ENCODE measurements around the gene MTMR3. TPM values are rescaled to one million over a fixed set of nuclear protein-coding genes. Genes with fewer than 3 reads are reported as not detected.

MTMR3 gene
- total RNA-seq, 6 experiments from 2014 or later = 14.5 to 19.2 (median 18.2) TPM

- intact Hi-C loops (cut with DNase I) = no loop called here
- Histone ChIP-seq H3K27ac (no peak overlapping the region), H3K4me3 (no peak overlapping the region), H3K9me3 (no peaks in the 10 kb centered on the region), H3K27me3 (no peaks in the 10 kb centered on the region), H3K36me3 (peaks cover 0 to 20% (median 4%) of the 10 kb centered on the region in 4 donors), H3K4me1 (peaks cover 0 to 16% (median 6%) of the 10 kb centered on the region in 4 donors)
- 65% methylated on average over 4 of the region's 4 CpGs for WGBS (ENCODE audit: insufficient coverage, low coverage, low lambda C conversion rate, missing lambda C conversion rate)
- TF ChIP-seq POLR2A (IDR thresholded peaks at IDR 0.05) (no peak), CTCF (IDR thresholded peaks at IDR 0.05) (peak in 1 of 4 donors; percentile 11)
- no peak for DNase-seq
- no peak for ATAC-seq
These were observed 115.8 kb downstream of the MTMR3 start for GRCh38 chr22:29998627-29999384.

- Histone ChIP-seq H3K4me3 (no peak overlapping the region), H3K36me3 (peaks cover 0 to 20% (median 4%) of the 10 kb centered on the region in 4 donors), H3K9me3 (no peaks in the 10 kb centered on the region), H3K4me1 (peaks cover 0 to 7% (median under 1%) of the 10 kb centered on the region in 4 donors), H3K27me3 (no peaks in the 10 kb centered on the region), H3K27ac (no peak overlapping the region)
- ATAC-seq (no peak), DNase-seq (no peak)
- TF ChIP-seq POLR2A (IDR thresholded peaks at IDR 0.05) = no peak
- no peak for TF ChIP-seq CTCF (IDR thresholded peaks at IDR 0.05)
- intact Hi-C loops (cut with DNase I) = no loop called here
- 90% methylated on average over 2 of the region's 2 CpGs for WGBS (ENCODE audit: insufficient coverage, low coverage, low lambda C conversion rate, missing lambda C conversion rate)
These were observed 117.6 kb downstream of the MTMR3 start for GRCh38 chr22:30000566-30000965.

GRCh38 chr22:30001459-30001858, 118.5 kb downstream of the MTMR3 start:
- no peak for ATAC-seq
- peaks cover 0 to 7% (median 0%) of the 10 kb centered on the region in 4 donors for H3K4me1 ChIP-seq
- no peak for TF ChIP-seq CTCF (IDR thresholded peaks at IDR 0.05)
- no peak for TF ChIP-seq POLR2A (IDR thresholded peaks at IDR 0.05)
- H3K27ac ChIP-seq = no peak overlapping the region
- no peak for DNase-seq
- intact Hi-C loops (cut with DNase I) = no loop called here
- no peaks in the 10 kb centered on the region for H3K9me3 ChIP-seq
- 100% methylated on average over 2 of the region's 3 CpGs for WGBS (ENCODE audit: insufficient coverage, low coverage, low lambda C conversion rate, missing lambda C conversion rate)
- H3K27me3 ChIP-seq = no peaks in the 10 kb centered on the region
- H3K36me3 ChIP-seq = peaks cover 0 to 26% (median 4%) of the 10 kb centered on the region in 4 donors
- H3K4me3 ChIP-seq = no peak overlapping the region

GRCh38 chr22:30002861-30003486, 120.0 kb downstream of the MTMR3 start:
- WGBS (ENCODE audit: insufficient coverage, low coverage, low lambda C conversion rate, missing lambda C conversion rate) = 76% methylated on average over 4 of the region's 4 CpGs
- no peak for DNase-seq
- intact Hi-C loops (cut with DNase I) = no loop called here
- no peak for TF ChIP-seq POLR2A (IDR thresholded peaks at IDR 0.05)
- no peak for TF ChIP-seq CTCF (IDR thresholded peaks at IDR 0.05)
- no peak overlapping the region for H3K4me3 ChIP-seq
- no peaks in the 10 kb centered on the region for H3K9me3 ChIP-seq
- no peak overlapping the region for H3K27ac ChIP-seq
- no peak for ATAC-seq
- no peaks in the 10 kb centered on the region for H3K27me3 ChIP-seq
- H3K4me1 ChIP-seq = peaks cover 0 to 7% (median 0%) of the 10 kb centered on the region in 4 donors
- peaks cover 0 to 41% (median 9%) of the 10 kb centered on the region in 4 donors for H3K36me3 ChIP-seq

Measured in right lobe of liver (tissue), 6 donors.